GM04503 (cell line): ENCODE measurements around the gene LYSMD4.

Source experiments
- DNase-seq: peaks from one replicate; pipeline ENCODE4 v3.0.0-alpha.2; 2012; ENCODE audit warnings: low read depth

LYSMD4 gene

GRCh38 chr15:99731336-99732123 is 1.7 kb downstream of the LYSMD4 start:
- no peak for DNase-seq

GRCh38 chr15:99729920-99730319 is 3.3 kb downstream of the LYSMD4 start:
- DNase-seq: no peak

DNA sequence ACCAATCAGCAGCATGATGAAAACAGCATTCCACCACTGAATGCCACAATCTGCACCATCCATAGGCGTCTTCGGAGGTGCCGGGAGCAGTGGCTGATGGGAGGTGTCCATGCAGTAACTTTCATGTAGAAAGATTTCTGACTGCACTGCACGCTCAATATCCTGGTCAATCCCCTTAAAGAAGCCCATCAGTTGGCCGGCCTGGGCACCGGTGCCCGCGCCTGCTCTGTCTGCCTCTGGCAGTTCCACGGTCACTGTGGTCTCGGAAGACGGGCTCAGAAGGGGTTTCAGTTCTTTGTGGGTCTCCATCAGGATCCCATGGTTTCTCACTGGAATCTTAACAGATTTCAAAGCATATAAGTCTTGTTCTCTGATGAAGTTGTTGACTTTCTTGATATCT is 3.9 kb downstream of the LYSMD4 start:
- no peak for DNase-seq

DNA sequence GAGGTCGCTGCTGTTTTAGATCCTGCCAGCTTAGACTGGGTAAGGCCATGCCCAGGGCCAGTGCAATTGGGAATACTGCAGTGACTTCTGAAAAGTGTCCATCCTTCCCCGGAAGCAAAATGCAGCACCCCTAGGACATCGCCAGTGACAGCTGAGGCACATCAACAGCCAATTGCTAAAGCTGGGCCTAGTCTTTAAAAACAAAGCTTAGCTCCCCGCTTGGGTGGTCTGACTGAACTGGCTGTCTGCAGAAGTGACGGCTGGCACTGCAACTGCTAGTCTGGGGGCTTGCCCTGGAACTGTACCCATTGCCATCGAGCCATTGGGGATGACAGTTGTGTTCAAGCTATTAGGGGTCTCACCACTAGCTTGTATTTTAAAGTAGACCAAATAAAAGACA is 4.3 kb downstream of the LYSMD4 start:
- no peak for DNase-seq

GRCh38 chr15:99727733-99728132 is 5.5 kb downstream of the LYSMD4 start:
- DNase-seq: no peak

DNA sequence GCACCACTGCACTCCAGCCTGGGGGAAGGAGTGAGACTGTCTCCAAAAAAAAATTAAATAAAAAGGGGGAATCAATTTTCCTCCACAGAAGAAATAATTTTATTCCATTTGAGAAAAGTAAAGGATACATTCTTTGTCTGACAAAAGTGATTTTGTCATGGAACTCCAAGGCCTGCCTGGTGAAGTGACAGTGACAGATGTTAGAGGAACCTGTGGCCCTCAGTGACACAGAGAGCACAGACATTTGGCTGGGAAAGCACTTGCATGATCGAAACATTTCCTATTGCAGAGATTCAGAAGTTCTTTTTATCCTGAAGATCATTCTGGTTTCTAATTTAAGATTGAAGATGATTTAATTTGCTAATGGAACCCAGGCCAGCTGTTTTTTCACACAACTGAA is 5.9 kb downstream of the LYSMD4 start:
- DNase-seq: no peak

- DNase-seq: no peak
Measured at GRCh38 chr15:99726333-99726732, 6.9 kb downstream of the LYSMD4 start.

- no peak for DNase-seq
Measured at GRCh38 chr15:99722406-99722805, 10.8 kb downstream of the LYSMD4 start.

DNA sequence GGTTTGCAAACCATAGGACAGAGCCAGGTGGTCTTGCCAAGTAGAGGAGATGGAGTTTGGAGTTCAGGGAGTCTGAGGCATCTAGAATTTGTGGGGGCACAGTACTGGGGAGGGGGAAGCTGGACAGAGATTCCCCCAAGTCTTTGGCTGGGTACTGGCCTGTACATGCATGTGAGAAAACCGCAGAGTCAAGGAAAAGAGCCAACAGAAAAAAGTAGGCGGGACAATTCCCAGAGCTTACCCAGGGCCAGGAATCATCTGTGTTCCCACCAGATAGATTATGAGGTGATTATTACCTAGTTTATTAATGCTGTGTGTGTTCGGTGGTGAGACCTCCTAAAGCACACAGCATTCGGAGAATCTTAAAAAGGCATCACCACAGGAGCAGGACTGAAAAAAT is 11.3 kb downstream of the LYSMD4 start:
- no peak for DNase-seq

DNA sequence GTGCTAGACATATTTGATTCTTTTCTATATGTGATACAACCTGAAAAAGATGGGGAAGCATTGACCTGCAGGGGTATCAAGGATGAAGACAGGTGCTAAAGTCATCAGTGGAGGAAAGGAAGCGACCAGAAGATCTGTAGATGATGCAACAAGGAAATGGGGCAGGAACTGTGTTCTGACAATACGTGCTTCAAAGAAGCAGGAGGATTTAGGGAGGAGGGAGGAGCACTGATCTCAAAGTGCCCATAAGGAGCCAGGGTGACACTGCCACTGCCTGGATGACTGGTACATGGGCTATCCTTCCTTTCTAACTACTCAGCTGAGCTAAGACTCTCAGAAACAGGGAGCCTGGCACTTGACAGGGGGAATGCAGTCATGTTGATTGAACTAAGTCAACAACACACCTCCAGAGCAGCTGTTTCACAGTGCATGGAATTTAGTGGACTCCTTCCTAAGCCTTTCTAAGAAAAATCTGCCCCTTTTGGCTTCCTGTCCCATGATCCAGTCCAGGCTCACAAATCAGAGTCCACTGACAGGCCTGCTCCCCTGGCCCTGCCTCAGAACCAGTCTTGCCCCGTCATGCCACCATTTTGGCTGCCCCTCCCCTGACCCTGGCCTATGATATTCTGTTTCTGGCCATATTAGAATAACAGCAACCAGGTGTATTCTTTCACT is 12.0 kb downstream of the LYSMD4 start:
- no peak for DNase-seq

GRCh38 chr15:99720533-99720932 is 12.7 kb downstream of the LYSMD4 start:
- no peak for DNase-seq

DNA sequence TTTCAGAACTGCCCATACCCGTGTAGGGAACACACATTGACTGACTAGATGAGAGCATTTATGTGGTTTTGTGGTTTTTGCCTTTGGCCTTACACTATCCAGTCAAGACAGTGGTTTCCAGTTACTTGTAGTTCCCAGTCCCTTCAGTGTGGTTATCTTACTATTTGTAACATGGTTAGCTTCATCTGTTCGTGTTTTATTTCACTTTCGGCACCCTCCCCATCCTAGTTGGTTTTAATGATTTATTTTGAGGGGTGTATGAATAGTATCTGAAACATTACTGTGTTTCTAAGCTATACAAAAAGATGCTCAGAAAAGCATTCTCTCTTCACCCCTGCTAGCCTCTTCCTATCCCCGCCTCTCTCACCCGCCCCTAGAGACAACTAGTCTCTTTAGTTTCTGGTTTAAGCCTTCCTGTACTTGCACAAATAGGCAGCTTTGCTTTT is 14.1 kb downstream of the LYSMD4 start:
- DNase-seq: no peak

DNA sequence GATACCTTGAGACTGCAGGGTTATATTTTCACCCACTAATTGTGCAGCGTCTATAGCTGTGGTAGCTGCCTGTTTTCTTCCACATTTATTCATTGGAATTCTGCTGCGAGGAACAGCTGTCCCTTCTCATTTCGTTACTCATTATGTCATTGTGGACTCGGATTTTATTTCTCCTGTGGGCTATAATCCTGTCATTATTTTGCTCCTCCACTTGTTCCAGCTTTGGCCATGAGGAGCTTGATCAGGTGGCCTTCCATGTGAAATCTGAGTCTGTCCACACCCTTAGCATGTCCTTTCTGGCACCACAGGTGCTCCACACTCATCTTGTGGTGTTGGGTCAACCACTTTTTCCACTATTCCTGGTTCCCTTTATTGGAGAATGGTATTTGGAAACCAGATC is 14.8 kb downstream of the LYSMD4 start:
- no peak for DNase-seq

DNA sequence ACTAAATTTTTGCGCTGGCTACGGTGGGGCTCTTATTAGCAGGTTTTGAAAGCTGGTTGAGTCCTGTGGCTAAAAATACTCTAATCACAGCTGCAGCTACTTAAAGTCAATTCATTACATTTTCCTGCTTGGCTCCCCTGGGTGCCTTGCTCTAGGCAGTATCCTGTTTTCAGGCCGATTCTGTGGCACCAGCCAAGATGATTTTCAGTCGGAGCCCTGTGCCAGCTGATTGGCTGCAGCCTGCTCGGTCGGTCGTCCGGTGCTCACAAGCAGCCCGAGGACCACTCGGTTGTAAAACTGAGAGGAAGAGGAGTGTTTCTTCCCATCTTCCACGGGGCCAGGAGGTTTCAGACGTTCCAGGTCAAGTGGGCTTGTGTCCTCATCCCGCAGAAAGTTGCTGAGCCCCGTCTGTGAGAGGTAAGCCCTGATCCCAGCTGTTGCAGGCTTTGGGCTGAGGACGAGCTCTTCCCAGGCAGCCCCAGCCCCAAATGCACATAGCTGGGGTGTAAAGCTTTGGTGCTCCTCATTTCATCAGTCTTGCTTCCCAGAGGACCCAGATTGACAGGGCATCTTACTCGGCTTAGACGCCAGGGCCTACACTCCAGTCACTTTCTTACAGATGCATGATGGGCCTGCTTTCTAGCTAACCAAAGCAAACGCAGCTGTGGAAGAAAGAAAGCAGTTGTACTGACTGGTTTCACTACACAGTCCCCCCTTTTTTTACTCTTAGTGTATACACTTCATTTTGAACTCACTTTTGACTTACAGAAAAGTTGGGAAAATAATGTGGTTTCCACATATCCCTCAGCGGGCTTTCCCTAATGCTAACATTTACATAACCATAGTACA is 15.9 kb downstream of the LYSMD4 start:
- DNase-seq: no peak

DNA sequence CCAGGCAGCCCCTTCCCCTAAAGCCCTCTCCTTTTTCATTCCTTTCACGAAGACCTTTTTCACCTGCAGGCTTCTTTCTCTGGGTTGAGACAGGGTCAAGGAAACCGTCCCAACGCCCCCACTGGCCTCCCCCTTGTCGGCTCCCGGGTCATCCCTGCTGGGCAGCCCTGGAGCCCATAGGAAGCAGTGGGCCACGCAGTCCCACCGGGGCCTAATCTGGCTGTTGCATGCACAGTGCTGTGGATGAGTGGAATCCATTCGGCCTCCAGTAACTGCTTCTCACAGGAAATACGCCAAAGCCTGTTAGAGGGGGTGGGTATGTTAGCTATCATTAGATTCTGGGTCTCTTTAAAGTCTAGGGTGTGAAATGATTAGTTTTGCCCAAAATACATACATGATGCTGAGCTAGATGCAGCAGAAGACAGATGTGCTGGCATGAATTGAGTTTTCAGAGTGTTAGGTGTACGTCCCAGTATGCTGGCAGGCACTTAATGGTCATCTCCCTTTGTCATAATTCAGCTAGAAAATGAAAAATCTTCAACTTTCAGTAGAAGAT is 16.6 kb downstream of the LYSMD4 start:
- no peak for DNase-seq

DNA sequence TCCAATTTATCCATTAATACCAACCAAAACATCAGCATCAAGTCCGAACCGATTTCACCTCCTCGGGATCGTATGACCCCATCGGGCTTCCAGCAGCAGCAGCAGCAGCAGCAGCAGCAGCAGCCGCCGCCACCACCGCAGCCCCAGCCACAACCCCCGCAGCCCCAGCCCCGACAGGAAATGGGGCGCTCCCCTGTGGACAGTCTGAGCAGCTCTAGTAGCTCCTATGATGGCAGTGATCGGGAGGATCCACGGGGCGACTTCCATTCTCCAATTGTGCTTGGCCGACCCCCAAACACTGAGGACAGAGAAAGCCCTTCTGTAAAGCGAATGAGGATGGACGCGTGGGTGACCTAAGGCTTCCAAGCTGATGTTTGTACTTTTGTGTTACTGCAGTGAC is 20.8 kb downstream of the LYSMD4 start:
- no peak for DNase-seq

DNA sequence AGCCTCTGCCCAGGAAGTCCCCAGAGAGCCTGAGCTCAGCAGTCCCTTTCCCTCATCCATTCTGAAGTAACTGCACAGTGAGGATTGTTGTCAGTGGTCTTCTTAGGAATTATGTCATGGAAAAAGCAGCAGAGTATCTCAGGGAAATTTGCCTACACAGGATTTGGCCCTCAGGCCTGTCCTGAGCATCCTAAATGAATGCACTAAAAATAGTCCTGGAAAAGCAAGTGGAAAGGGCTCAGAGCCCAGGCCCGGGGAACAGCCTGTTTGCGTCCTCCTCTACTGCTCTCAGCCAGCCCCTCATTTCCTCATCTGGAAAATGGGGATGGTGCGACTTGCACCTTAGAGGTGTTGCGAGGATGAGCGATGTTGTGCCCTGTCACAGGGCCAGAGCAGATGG is 21.6 kb downstream of the LYSMD4 start:
- no peak for DNase-seq

- DNase-seq: no peak
Measured at GRCh38 chr15:99709243-99709986, 23.8 kb downstream of the LYSMD4 start.

- DNase-seq: peak; percentile 63
Measured at GRCh38 chr15:99708563-99708962, 24.7 kb downstream of the LYSMD4 start.

- DNase-seq: no peak
Measured at GRCh38 chr15:99707473-99708270, 25.6 kb downstream of the LYSMD4 start.
